ENCODE measurements around the gene ZNF398. TPM values are rescaled to one million over a fixed set of nuclear protein-coding genes. Genes with fewer than 3 reads are reported as not detected.

The ZNF398 gene
- total RNA-seq, 1 donor from 2014 or later = 19.5 TPM

DNA sequence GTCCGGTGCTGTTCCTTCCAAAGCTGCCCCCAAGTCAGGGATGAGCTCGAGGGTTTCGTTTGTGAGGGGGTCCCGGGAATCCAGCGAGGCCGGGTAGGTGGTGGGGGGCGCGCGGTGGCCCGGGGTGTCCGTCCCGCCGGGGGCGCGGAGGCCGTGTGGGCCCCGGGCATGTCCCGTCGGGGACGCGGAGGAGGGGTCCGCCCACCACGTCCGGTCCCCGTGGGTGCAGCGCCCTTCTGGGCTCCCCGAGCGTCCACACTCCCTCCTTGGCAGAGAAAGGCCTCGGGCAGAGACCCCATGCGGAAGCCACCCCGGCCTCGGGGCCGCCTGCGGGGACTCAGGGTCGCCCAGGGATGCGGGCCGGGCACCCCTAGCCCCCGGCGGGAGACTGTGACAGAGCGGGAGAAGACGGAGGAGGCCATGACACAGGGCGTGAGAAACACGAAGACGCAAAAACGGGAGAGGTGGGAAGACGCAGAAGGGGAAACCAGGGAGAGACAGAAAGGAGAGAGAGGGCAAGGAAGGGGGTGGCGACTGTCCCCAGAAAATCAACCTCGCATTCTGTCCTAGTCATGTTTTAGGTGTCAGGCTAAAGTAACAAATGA lies 20.5 kb upstream of the ZNF398 start:
- peaks cover 17% of the 10 kb centered on the region for H3K36me3 Mint-ChIP-seq
- peaks cover 19% of the 10 kb centered on the region for H3K4me1 Mint-ChIP-seq (ENCODE audit: unreplicated experiment)
- H3K27me3 Mint-ChIP-seq = no peaks in the 10 kb centered on the region
- no peak for TF ChIP-seq CTCF (conservative IDR thresholded peaks at IDR 0.05)
- peak overlapping the region; percentile 100 for H3K4me3 Mint-ChIP-seq
- peak; percentile 76 for DNase-seq (ENCODE audit: extremely low spot score, unreplicated experiment)
- H3K9me3 Mint-ChIP-seq = peaks cover 6% of the 10 kb centered on the region
- H3K27ac Mint-ChIP-seq = peak overlapping the region; percentile 97

GRCh38 chr7:149130572-149131198 lies 16.6 kb upstream of the ZNF398 start:
- peaks cover 9% of the 10 kb centered on the region for H3K4me1 Mint-ChIP-seq (ENCODE audit: unreplicated experiment)
- H3K9me3 Mint-ChIP-seq = peaks cover 6% of the 10 kb centered on the region
- H3K36me3 Mint-ChIP-seq = peaks cover 11% of the 10 kb centered on the region
- no peaks in the 10 kb centered on the region for H3K27me3 Mint-ChIP-seq
- H3K4me3 Mint-ChIP-seq = no peak overlapping the region
- no peak overlapping the region for H3K27ac Mint-ChIP-seq
- no peak for DNase-seq (ENCODE audit: extremely low spot score, unreplicated experiment)
- TF ChIP-seq CTCF (conservative IDR thresholded peaks at IDR 0.05) = no peak

DNA sequence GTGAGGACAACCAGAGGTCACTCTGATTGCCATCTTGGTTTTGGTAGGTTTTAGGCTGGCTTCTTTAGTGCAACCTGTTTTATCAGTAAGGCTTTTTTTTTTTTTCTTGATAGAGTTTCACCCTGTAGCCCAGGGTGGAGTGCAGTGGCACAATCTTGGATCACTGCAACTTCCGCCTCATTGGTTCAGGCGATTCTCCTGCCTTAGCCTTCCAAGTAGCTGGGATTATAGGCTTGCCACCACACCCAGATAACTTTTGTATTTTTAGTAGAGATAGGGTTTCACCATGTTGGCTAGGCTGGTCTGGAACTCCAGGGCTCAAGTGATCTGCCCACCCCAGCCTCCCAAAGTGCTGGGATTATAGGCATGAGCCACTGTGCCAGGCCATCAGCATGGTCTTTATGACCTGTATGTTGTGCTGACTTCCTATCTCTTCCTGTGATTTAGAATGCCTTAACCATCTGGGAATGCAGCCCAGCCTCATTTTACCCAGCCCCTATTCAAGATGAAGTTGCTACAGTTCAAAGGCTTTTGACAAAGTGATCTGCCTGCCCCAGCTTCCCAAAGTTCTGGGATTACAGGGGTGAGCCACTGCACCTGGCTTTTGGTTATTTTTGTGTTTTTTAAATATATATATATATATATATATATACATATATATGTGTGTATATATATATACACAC lies 14.1 kb upstream of the ZNF398 start:
- DNase-seq (ENCODE audit: extremely low spot score, unreplicated experiment) = no peak
- H3K9me3 Mint-ChIP-seq = peaks cover 6% of the 10 kb centered on the region
- H3K27me3 Mint-ChIP-seq = no peaks in the 10 kb centered on the region
- no peak for TF ChIP-seq CTCF (conservative IDR thresholded peaks at IDR 0.05)
- H3K36me3 Mint-ChIP-seq = peaks cover 8% of the 10 kb centered on the region
- H3K4me1 Mint-ChIP-seq (ENCODE audit: unreplicated experiment) = peaks cover 1% of the 10 kb centered on the region
- H3K27ac Mint-ChIP-seq = no peak overlapping the region
- H3K4me3 Mint-ChIP-seq = no peak overlapping the region

GRCh38 chr7:149136118-149136517 lies 11.1 kb upstream of the ZNF398 start:
- DNase-seq (ENCODE audit: extremely low spot score, unreplicated experiment) = no peak
- TF ChIP-seq CTCF (conservative IDR thresholded peaks at IDR 0.05) = no peak
- Mint-ChIP-seq H3K4me3 (no peak overlapping the region), H3K27me3 (no peaks in the 10 kb centered on the region), H3K36me3 (peaks cover under 1% of the 10 kb centered on the region), H3K27ac (no peak overlapping the region), H3K4me1 (ENCODE audit: unreplicated experiment) (no peaks in the 10 kb centered on the region), H3K9me3 (no peaks in the 10 kb centered on the region)

DNA sequence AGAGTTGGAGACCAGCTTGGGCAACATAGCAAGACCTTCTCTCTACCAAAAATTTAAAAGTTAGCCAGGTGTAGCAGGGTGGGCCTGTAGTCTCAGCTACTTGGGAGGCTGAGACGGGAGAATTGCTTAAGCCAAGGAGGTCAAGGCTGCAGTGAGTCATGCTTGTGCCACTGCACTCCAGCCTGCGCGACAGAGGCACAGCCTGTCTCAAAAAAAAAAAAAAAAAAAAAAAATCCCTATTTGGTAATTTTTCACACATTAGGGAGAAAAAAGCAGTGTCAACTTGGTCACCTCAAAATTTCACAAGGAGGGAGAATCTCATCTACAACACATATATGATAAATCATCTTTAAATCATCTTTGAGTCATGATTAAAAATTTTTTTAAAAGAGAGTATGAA lies 6.4 kb upstream of the ZNF398 start:
- Mint-ChIP-seq H3K27ac (no peak overlapping the region), H3K4me3 (no peak overlapping the region), H3K4me1 (ENCODE audit: unreplicated experiment) (peaks cover 8% of the 10 kb centered on the region), H3K9me3 (no peaks in the 10 kb centered on the region), H3K27me3 (no peaks in the 10 kb centered on the region), H3K36me3 (no peaks in the 10 kb centered on the region)
- no peak for DNase-seq (ENCODE audit: extremely low spot score, unreplicated experiment)
- no peak for TF ChIP-seq CTCF (conservative IDR thresholded peaks at IDR 0.05)

All from type B pancreatic cell (in vitro differentiated cells).